K562 (cell line): Measurements from ENCODE around the gene PRKAG2. TPM values are rescaled to one million over a fixed set of nuclear protein-coding genes. Genes with fewer than 3 reads are reported as not detected.

Source experiments
- CBFB ChIP-seq: sonication (generic); formaldehyde crosslinking; IDR thresholded peaks from 2 replicates; pipeline ENCODE4 v1.4.0; 2020; ENCODE audit warnings: mild to moderate bottlenecking, missing genetic modification reagents
- CBX5 ChIP-seq: IDR thresholded peaks from 2 replicates; pipeline ENCODE4 v1.6.1; 2014; ENCODE audit warnings: low read depth, borderline replicate concordance
- E2F4 ChIP-seq: sonication (generic); formaldehyde crosslinking; IDR thresholded peaks from 2 replicates; pipeline ENCODE4 v1.8.0; 2022; ENCODE audit warnings: mild to moderate bottlenecking, low read depth, missing genetic modification reagents
- E2F6 ChIP-seq, 2 experiments: IDR thresholded peaks; 2 replicates each; pipeline ENCODE4 v1.6.1; 2011; ENCODE audit warnings: borderline replicate concordance in 1 of 2, control low read depth in 1 of 2, low read depth in 1 of 2, low read length in 1 of 2, mild to moderate bottlenecking in 1 of 2, mixed read lengths in 1 of 2, moderate library complexity in 1 of 2; ENCODE audit not compliant: insufficient read depth in 1 of 2, insufficient read length in 1 of 2, poor library complexity in 1 of 2, severe bottlenecking in 1 of 2; ENCODE audit errors: extremely low read depth in 1 of 2
- HNRNPLL ChIP-seq: fragments of 200-400 bp; formaldehyde crosslinking; IDR thresholded peaks from 2 replicates; pipeline ENCODE4 v1.6.1; 2017; ENCODE audit warnings: low read length, low read depth, mild to moderate bottlenecking; ENCODE audit not compliant: poor library complexity, severe bottlenecking
- ID3 ChIP-seq, 2 experiments: fragments of 250-450 bp in 1 of 2; fragments of 450-650 bp in 1 of 2; sonication (Bioruptor Pico) in 1 of 2; IDR thresholded peaks; 2 replicates each; pipeline versions ENCODE4 v1.6.1 to v1.8.0; 2016 to 2021; ENCODE audit warnings: mild to moderate bottlenecking in 2 of 2, moderate library complexity in 2 of 2, missing compliant biosample characterization in 1 of 2, missing genetic modification characterization in 1 of 2
- JUN ChIP-seq, 2 experiments: sonication (generic) in 1 of 2; formaldehyde crosslinking in 1 of 2; IDR thresholded peaks; 2 replicates each; pipeline versions ENCODE4 v1.6.1 to v1.8.0; 2012 to 2022; ENCODE audit warnings: borderline replicate concordance in 2 of 2, mild to moderate bottlenecking in 2 of 2, improper control_type of control experiment in 1 of 2, low read depth in 1 of 2, low read length in 1 of 2, missing genetic modification reagents in 1 of 2
- STAT6 ChIP-seq: sonication (generic); formaldehyde crosslinking; IDR thresholded peaks from 2 replicates; pipeline ENCODE4 v1.8.1; 2023; ENCODE audit warnings: mild to moderate bottlenecking, missing genetic modification reagents
- THRB ChIP-seq: fragments of 450-650 bp; formaldehyde crosslinking; conservative IDR thresholded peaks from 2 replicates; pipeline ENCODE4 v1.4.0; 2022; ENCODE audit warnings: mild to moderate bottlenecking, missing genetic modification characterization
- TRIM25 ChIP-seq: fragments of 450-650 bp; IDR thresholded peaks from 2 replicates; pipeline ENCODE4 v1.7.0; 2016; ENCODE audit warnings: borderline replicate concordance
- YY1 ChIP-seq, 3 experiments: IDR thresholded peaks; 2 replicates each; pipeline ENCODE4 v1.6.1; 2011; ENCODE audit warnings: low read length in 2 of 3, mild to moderate bottlenecking in 2 of 3, moderate library complexity in 2 of 3, borderline replicate concordance in 1 of 3, control low read depth in 1 of 3, low read depth in 1 of 3; ENCODE audit not compliant: insufficient read depth in 3 of 3, insufficient replicate concordance in 2 of 3, control insufficient read depth in 1 of 3, insufficient read length in 1 of 3; ENCODE audit errors: extremely low read depth in 1 of 3
- ZNF785 ChIP-seq: fragments of 250-450 bp; sonication (Bioruptor Pico); IDR thresholded peaks from 2 replicates; pipeline ENCODE4 v1.4.0; 2020; ENCODE audit warnings: mild to moderate bottlenecking
- polyA plus RNA-seq, 8 experiments: library from polyadenylated mRNA; depleted of rRNA in 4 of 8; stranded (reverse) in 5 of 8; unstranded in 3 of 8; fragments of >200 nt; fragmentation: Nextera tagmentation in 2 of 8; fragmentation: Illumina TruSeq in 1 of 8; extraction: Ambion mirVana in 2 of 8; extraction: Trizol in 1 of 8; gene quantifications; 2 replicates each; pipeline versions ENCODE4 v1.2.1 to v1.2.3, GENCODE V29; 2011 to 2014; ENCODE audit warnings: inconsistent platforms in 1 of 8, missing spikeins in 1 of 8
- total RNA-seq, 7 experiments: library from RNA; depleted of rRNA in 6 of 7; stranded (reverse); fragments of >200 nt in 6 of 7; fragmentation: Illumina TruSeq in 2 of 7; extraction: Trizol in 2 of 7; gene quantifications; 2 replicates each; pipeline versions ENCODE4 v1.2.1 to v1.2.3, GENCODE V29; 2011 to 2021; ENCODE audit warnings: low replicate concordance in 1 of 7

PRKAG2 gene
- total and polyA plus RNA-seq, 9 of the 15 experiments (the other 6 are each of a cell fraction or from before 2014, with no cell fraction given) = 0.99 to 5.6 (median 3.3) TPM

- TF ChIP-seq CBX5 = no peak
- no peak for TF ChIP-seq TRIM25
- 0 out of 2 replicates have a peak, but pooled peaks have one; percentile 13 for TF ChIP-seq THRB (CRISPR knock-in tag)
- TF ChIP-seq ZNF785 = no peak
- TF ChIP-seq CBFB = no peak
- TF ChIP-seq HNRNPLL = no peak
- TF ChIP-seq YY1 (IDR thresholded peaks at IDR 0.05; ENCODE audit: borderline replicate concordance in 1 of 3, control insufficient read depth in 1 of 3, extremely low read depth in 1 of 3, insufficient read depth in 3 of 3, insufficient read length in 1 of 3, insufficient replicate concordance in 2 of 3, low read depth in 1 of 3, low read length in 2 of 3) = peak in 2 of 3 experiments; percentile 31 to 45
- no peak for TF ChIP-seq JUN (IDR thresholded peaks at IDR 0.05; ENCODE audit: borderline replicate concordance, low read depth, low read length)
- no peak for TF ChIP-seq JUN (CRISPR knock-in tag; IDR thresholded peaks at IDR 0.05; ENCODE audit: borderline replicate concordance)
- TF ChIP-seq STAT6 (CRISPR knock-in tag) = no peak
- TF ChIP-seq E2F4 (CRISPR knock-in tag) = no peak
- no peak for TF ChIP-seq ID3 (CRISPR knock-in tag; IDR thresholded peaks at IDR 0.05)
- TF ChIP-seq ID3 (tag; IDR thresholded peaks at IDR 0.05) = no peak
- TF ChIP-seq E2F6 (IDR thresholded peaks at IDR 0.05; ENCODE audit: borderline replicate concordance in 1 of 2, extremely low read depth in 1 of 2, insufficient read depth in 1 of 2, insufficient read length in 1 of 2, low read depth in 1 of 2, low read length in 1 of 2, poor library complexity in 1 of 2, severe bottlenecking in 1 of 2) = peak; percentile 57 to 90
Observed at GRCh38 chr7:151782598-151783448, 94.1 kb downstream of the PRKAG2 start (continued).
